HCT116 (cell line): Measurements from ENCODE around the gene FRMD8. TPM values are rescaled to one million over a fixed set of nuclear protein-coding genes. Genes with fewer than 3 reads are reported as not detected.

Source experiments
- ATAC-seq: fragments of 200-7000 bp; cut with Tn5 transposase; 2 replicates; pipeline ENCODE4 v1.9.1; 2020; ENCODE audit warnings: mild to moderate bottlenecking, moderate library complexity
- BruUV-seq: library from RNA; stranded (reverse); fragments of 400-500 nt; replicated peaks from 2 replicates; lab custom pipeline; 2021; lab: Mats Ljungman, UMichigan
- CTCF ChIA-PET: fragments of 300-600 bp; sonication (Branson Sonifier 250); formaldehyde crosslinking; loops from one replicate; lab custom pipeline; 2021; ENCODE audit warnings: antibody characterized with exemption; lab: Charles Lee
- POLR2A ChIA-PET: fragments of 300-600, 350-600 bp; sonication (Branson Sonifier 250); formaldehyde crosslinking; loops from one replicate; lab custom pipeline; 2021; ENCODE audit warnings: antibody characterized with exemption; lab: Charles Lee
- RAD21 ChIA-PET, 2 experiments: fragments of 300-600 bp; sonication (Branson Sonifier 250); formaldehyde crosslinking; loops; one replicate each; lab custom pipeline; 2023; ENCODE audit warnings: low total read pairs in 2 of 2; ENCODE audit not compliant: uncharacterized antibody in 2 of 2, unreplicated experiment in 2 of 2, low non-redundant PET in 1 of 2; lab: Charles Lee
- DNase-seq: peaks from one replicate; pipeline ENCODE4 v3.0.0-alpha.2; 2010; ENCODE audit warnings: low read depth, low spot score
- H2AFZ ChIP-seq: fragments of 200-600 bp; shearing (Covaris generic), sonication (generic); 2 replicates; pipeline ENCODE4 v1.6.1; 2017; ENCODE audit warnings: low read depth, mixed run types, mixed read lengths, antibody characterized with exemption, low read length; ENCODE audit not compliant: poor library complexity, severe bottlenecking
- H3K27ac ChIP-seq: 2 replicates; pipeline ENCODE4 v1.5.1; 2012; ENCODE audit warnings: low read depth, low read length
- H3K27me3 ChIP-seq: fragments of 200-600 bp; sonication (generic); 2 replicates; pipeline ENCODE4 v1.6.1; 2016; ENCODE audit warnings: mixed run types, low read length, mixed read lengths; ENCODE audit not compliant: insufficient read depth
- H3K36me3 ChIP-seq, 2 experiments: fragments of 200-500 bp in 1 of 2; fragments of 200-600 bp in 1 of 2; sonication (Bioruptor generic) in 1 of 2; sonication (generic) in 1 of 2; 2 replicates each; pipeline versions ENCODE4 v1.5.1 to v1.6.1; 2014 to 2016; ENCODE audit warnings: low read length in 2 of 2, inconsistent platforms in 1 of 2, mixed read lengths in 1 of 2, mixed run types in 1 of 2; ENCODE audit not compliant: insufficient read depth in 2 of 2, control insufficient read depth in 1 of 2
- H3K4me1 ChIP-seq, 2 experiments: fragments of 200-600 bp in 1 of 2; sonication (generic) in 1 of 2; 2 replicates each; pipeline versions ENCODE4 v1.5.1 to v1.6.1; 2012 to 2017; ENCODE audit warnings: low read length in 2 of 2, inconsistent platforms in 1 of 2, mild to moderate bottlenecking in 1 of 2, mixed read lengths in 1 of 2, mixed run types in 1 of 2, moderate library complexity in 1 of 2; ENCODE audit not compliant: insufficient read depth in 2 of 2, control insufficient read depth in 1 of 2
- H3K4me2 ChIP-seq: fragments of 200-600 bp; sonication (generic); 2 replicates; pipeline ENCODE4 v1.6.1; 2017; ENCODE audit warnings: mixed run types, low read length, mixed read lengths
- H3K4me3 ChIP-seq, 2 experiments: fragments of 200-600 bp in 1 of 2; sonication (generic) in 1 of 2; replicated peaks in 1 of 2; 2 replicates each; pipeline ENCODE4 v1.5.1; 2011 to 2016; ENCODE audit warnings: low read length in 2 of 2, control low read depth in 1 of 2, low read depth in 1 of 2, mild to moderate bottlenecking in 1 of 2, mixed read lengths in 1 of 2, mixed run types in 1 of 2
- H3K79me2 ChIP-seq: fragments of 200-600 bp; sonication (generic); 2 replicates; pipeline ENCODE4 v1.6.1; 2017; ENCODE audit warnings: mild to moderate bottlenecking, mixed run types, low read length, moderate library complexity, mixed read lengths; ENCODE audit not compliant: insufficient read depth
- H3K9ac ChIP-seq: fragments of 200-600 bp; sonication (generic); 2 replicates; pipeline ENCODE4 v1.6.1; 2016; ENCODE audit warnings: low read length, mixed read lengths
- H3K9me2 ChIP-seq: fragments of 200-600 bp; sonication (generic), shearing (Covaris generic); 2 replicates; pipeline ENCODE4 v1.6.1; 2017; ENCODE audit warnings: mixed run types, mild to moderate bottlenecking, moderate library complexity; ENCODE audit not compliant: insufficient read depth
- H3K9me3 ChIP-seq, 2 experiments: fragments of 200-500 bp in 1 of 2; fragments of 200-600 bp in 1 of 2; sonication (Bioruptor generic) in 1 of 2; sonication (generic) in 1 of 2; 2 replicates each; pipeline ENCODE4 v1.6.1; 2014 to 2017; ENCODE audit warnings: low read length in 2 of 2, mixed read lengths in 2 of 2, inconsistent platforms in 1 of 2, low read depth in 1 of 2, mild to moderate bottlenecking in 1 of 2, mixed run types in 1 of 2, moderate library complexity in 1 of 2; ENCODE audit not compliant: control insufficient read depth in 1 of 2, insufficient read depth in 1 of 2
- H4K20me1 ChIP-seq: fragments of 200-600 bp; sonication (generic), shearing (Covaris generic); 2 replicates; pipeline ENCODE4 v1.6.1; 2017; ENCODE audit warnings: mixed run types, mild to moderate bottlenecking, moderate library complexity; ENCODE audit not compliant: insufficient read depth
- CBX3 ChIP-seq: IDR thresholded peaks from 2 replicates; pipeline ENCODE4 v1.6.1; 2012; ENCODE audit warnings: low read depth
- ELF1 ChIP-seq: IDR thresholded peaks from 2 replicates; pipeline ENCODE4 v1.6.1; 2012; ENCODE audit warnings: low read depth, borderline replicate concordance
- EZH2 ChIP-seq: fragments of 200-600 bp; sonication (generic); IDR thresholded peaks from 2 replicates; pipeline ENCODE4 v1.6.1; 2017; ENCODE audit warnings: antibody characterized with exemption, mixed run types
- EZH2phosphoT487 ChIP-seq: fragments of 200-600 bp; IDR thresholded peaks from 2 replicates; pipeline ENCODE4 v1.6.1; 2018; ENCODE audit warnings: antibody characterized with exemption, borderline replicate concordance
- FOSL1 ChIP-seq: IDR thresholded peaks from 2 replicates; pipeline ENCODE4 v1.6.1; 2012; ENCODE audit warnings: low read depth
- POLR2A ChIP-seq: IDR thresholded peaks from 2 replicates; pipeline ENCODE4 v1.7.0; 2011; ENCODE audit warnings: borderline replicate concordance; ENCODE audit not compliant: insufficient read depth, insufficient read length; ENCODE audit errors: extremely low read depth
- POLR2AphosphoS5 ChIP-seq: IDR thresholded peaks from 2 replicates; pipeline ENCODE4 v1.6.1; 2011; ENCODE audit warnings: mild to moderate bottlenecking, low read depth, low read length, moderate library complexity
- SIN3A ChIP-seq: IDR thresholded peaks from 2 replicates; pipeline ENCODE4 v1.6.1; 2012; ENCODE audit warnings: low read depth
- SP1 ChIP-seq: IDR thresholded peaks from 2 replicates; pipeline ENCODE4 v1.6.1; 2012; ENCODE audit warnings: low read depth
- SRF ChIP-seq: IDR thresholded peaks from 2 replicates; pipeline ENCODE4 v1.6.1; 2012; ENCODE audit warnings: low read depth
- ZNF274 ChIP-seq: fragments of 200-500 bp; sonication (Bioruptor generic); IDR thresholded peaks from 2 replicates; pipeline ENCODE4 v1.6.1; 2014; ENCODE audit warnings: mild to moderate bottlenecking, low read depth, low read length, inconsistent platforms
- intact Hi-C: fragments of 100-400 bp; cut with micrococcal nuclease; formaldehyde crosslinking; loops from 2 replicates; pipeline ENCODE4 v1.10.0; 2022
- total RNA-seq: library from RNA; stranded (reverse); gene quantifications from one replicate; pipeline ENCODE4 v1.2.1, GENCODE V29; 2021; ENCODE audit not compliant: unreplicated experiment
- TF ChIP-seq, protein P1 (sequence below): IDR thresholded peaks from 2 replicates; pipeline ENCODE4 v1.6.1; 2012
- TF ChIP-seq, protein P2 (sequence below), 3 experiments: fragments of 200-600 bp in 1 of 3; sonication (generic) in 1 of 3; IDR thresholded peaks in 2 of 3; conservative IDR thresholded peaks in 1 of 3; 2 replicates each; pipeline ENCODE4 v1.5.1; 2012 to 2017; ENCODE audit warnings: low read depth in 2 of 3, low read length in 2 of 3, antibody characterized with exemption in 1 of 3, borderline replicate concordance in 1 of 3, control low read depth in 1 of 3, mild to moderate bottlenecking in 1 of 3, mixed read lengths in 1 of 3, mixed run types in 1 of 3, moderate library complexity in 1 of 3; ENCODE audit not compliant: insufficient read depth in 1 of 3
- TF ChIP-seq, protein P3 (sequence below): IDR thresholded peaks from 2 replicates; pipeline ENCODE4 v1.6.1; 2011; ENCODE audit warnings: mild to moderate bottlenecking, low read length, moderate library complexity; ENCODE audit not compliant: insufficient replicate concordance; ENCODE audit errors: extremely low read depth

FRMD8 gene
- total RNA-seq, 1 experiment from 2014 or later: 35.8 TPM

DNA sequence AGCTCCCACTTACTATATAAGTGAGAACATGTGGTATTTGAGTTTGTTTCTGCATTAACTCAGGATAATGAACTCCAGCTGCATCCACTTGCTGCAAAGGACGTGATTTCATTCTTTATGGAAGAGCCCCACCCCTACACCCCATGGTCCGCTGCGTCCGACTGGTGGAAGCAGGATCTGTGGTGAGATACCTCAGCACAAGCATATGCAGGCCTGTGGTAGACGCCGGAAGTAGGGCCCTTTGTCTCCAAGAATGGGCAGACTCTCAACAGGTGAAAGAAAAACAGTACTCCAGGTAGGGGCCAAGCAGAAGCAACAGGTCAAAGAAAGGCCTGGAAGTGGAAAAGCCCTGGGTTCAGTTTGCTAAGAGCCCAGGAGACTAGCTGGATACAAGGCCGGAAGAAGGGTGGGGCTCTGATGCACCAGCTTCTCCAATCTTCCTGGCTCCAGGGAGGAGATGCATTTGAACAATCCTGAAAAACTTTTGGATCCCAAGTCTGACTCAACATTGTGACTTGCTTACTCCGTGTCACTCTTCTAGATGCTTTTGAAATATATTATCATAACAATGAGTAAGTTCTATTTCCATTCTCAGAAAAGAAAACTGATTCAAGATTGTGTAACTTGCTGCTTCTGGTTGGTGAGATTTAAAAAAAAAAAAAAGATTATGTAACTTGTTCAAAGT, 66.5 kb downstream of the FRMD8 start:
- TF ChIP-seq FOSL1: 0 out of 2 replicates have a peak, but pooled peaks have one; percentile 25
- TF ChIP-seq, protein P1, sequence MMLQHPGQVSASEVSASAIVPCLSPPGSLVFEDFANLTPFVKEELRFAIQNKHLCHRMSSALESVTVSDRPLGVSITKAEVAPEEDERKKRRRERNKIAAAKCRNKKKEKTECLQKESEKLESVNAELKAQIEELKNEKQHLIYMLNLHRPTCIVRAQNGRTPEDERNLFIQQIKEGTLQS: no peak
- H3K4me3 ChIP-seq: no peak overlapping the region
- DNase-seq (no peak), ATAC-seq (no peak)
- no peaks in the 10 kb centered on the region for H4K20me1 ChIP-seq
- peak overlapping the region; percentile 97 for H3K4me2 ChIP-seq
- H3K36me3 ChIP-seq: no peaks in the 10 kb centered on the region
- intact Hi-C loops: no loop called here
- H3K9me3 ChIP-seq: no peaks in the 10 kb centered on the region
- peaks cover 42 to 61% of the 10 kb centered on the region in 2 experiments for H3K4me1 ChIP-seq
- POLR2A ChIA-PET: interaction anchor here (4.3 kb wide), 1 partner anchor 45 kb away, joined by 33 read pairs; the partner anchor contains the start of gene MALAT1
- no peaks in the 10 kb centered on the region for H3K27me3 ChIP-seq
- H2AFZ ChIP-seq: no peak overlapping the region
- H3K79me2 ChIP-seq: peaks cover 14% of the 10 kb centered on the region
- BruUV-seq: no TSS peak
- CTCF ChIA-PET: interaction anchor here (0.7 kb wide), 1 partner anchor 124 kb away, joined by 3 read pairs; no protein-coding TSS in a partner anchor
- H3K27ac ChIP-seq: peak overlapping the region; percentile 15; the same call in 1 of the 2 replicates
- no peak overlapping the region for H3K9ac ChIP-seq
- no peaks in the 10 kb centered on the region for H3K9me2 ChIP-seq
- RAD21 ChIA-PET: no interaction called here

DNA sequence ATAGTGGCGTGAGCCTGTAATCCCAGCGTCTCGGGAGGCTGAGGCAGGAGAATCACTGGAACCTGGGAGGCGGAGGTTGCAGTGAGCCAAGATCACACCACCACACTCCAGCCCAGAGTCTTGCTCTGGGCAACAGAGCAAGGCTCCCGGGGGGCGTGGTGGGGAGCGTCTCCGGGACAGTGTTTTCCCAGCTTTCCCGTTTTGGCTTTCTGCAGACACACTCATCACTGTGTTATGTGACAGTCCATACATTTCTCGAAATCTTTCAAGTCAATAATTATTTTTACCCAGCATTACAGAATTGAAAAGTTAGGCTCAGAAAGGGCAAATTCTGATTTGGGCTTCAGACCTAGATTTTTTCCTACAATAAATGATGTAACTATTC, 67.9 kb downstream of the FRMD8 start:
- ChIA-PET CTCF (no interaction called here), RAD21 (no interaction called here), POLR2A (interaction anchor here (0.8 to 4.3 kb wide), 4 partner anchors 17 to 48 kb away, joined by 3 to 33 read pairs (median 6); partner anchors contain the start of gene MALAT1)
- DNase-seq (no peak), ATAC-seq (peak; percentile 32)
- peak overlapping the region; percentile 94 for H3K27ac ChIP-seq
- intact Hi-C loops: no loop called here
- BruUV-seq: no TSS peak
- H4K20me1 ChIP-seq: no peaks in the 10 kb centered on the region
- no peaks in the 10 kb centered on the region for H3K9me2 ChIP-seq
- H3K27me3 ChIP-seq: no peaks in the 10 kb centered on the region
- peak overlapping the region; percentile 73 to 76 for H3K4me3 ChIP-seq
- no peaks in the 10 kb centered on the region for H3K9me3 ChIP-seq
- H3K36me3 ChIP-seq: no peaks in the 10 kb centered on the region
- peak overlapping the region; percentile 97 for H3K4me2 ChIP-seq
- H2AFZ ChIP-seq: no peak overlapping the region
- H3K9ac ChIP-seq: peak overlapping the region; percentile 81
- H3K4me1 ChIP-seq: peaks cover 40 to 51% of the 10 kb centered on the region in 2 experiments
- peaks cover 14% of the 10 kb centered on the region for H3K79me2 ChIP-seq
- no peak for TF ChIP-seq FOSL1
- TF ChIP-seq EZH2phosphoT487: no peak
- TF ChIP-seq SP1: no peak
- TF ChIP-seq POLR2A: no peak
- TF ChIP-seq, protein P2, sequence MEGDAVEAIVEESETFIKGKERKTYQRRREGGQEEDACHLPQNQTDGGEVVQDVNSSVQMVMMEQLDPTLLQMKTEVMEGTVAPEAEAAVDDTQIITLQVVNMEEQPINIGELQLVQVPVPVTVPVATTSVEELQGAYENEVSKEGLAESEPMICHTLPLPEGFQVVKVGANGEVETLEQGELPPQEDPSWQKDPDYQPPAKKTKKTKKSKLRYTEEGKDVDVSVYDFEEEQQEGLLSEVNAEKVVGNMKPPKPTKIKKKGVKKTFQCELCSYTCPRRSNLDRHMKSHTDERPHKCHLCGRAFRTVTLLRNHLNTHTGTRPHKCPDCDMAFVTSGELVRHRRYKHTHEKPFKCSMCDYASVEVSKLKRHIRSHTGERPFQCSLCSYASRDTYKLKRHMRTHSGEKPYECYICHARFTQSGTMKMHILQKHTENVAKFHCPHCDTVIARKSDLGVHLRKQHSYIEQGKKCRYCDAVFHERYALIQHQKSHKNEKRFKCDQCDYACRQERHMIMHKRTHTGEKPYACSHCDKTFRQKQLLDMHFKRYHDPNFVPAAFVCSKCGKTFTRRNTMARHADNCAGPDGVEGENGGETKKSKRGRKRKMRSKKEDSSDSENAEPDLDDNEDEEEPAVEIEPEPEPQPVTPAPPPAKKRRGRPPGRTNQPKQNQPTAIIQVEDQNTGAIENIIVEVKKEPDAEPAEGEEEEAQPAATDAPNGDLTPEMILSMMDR (IDR thresholded peaks at IDR 0.05 in 2 of 3, conservative IDR thresholded peaks at IDR 0.05 in 1 of 3; ENCODE audit: borderline replicate concordance in 1 of 3, insufficient read depth in 1 of 3, low read depth in 2 of 3, low read length in 2 of 3): no peak
- no peak for TF ChIP-seq SIN3A
- no peak; the same call in 1 of the 2 replicates for TF ChIP-seq POLR2AphosphoS5
- TF ChIP-seq SRF: no peak
- no peak for TF ChIP-seq CBX3
- TF ChIP-seq ZNF274: no peak
- TF ChIP-seq, protein P3, sequence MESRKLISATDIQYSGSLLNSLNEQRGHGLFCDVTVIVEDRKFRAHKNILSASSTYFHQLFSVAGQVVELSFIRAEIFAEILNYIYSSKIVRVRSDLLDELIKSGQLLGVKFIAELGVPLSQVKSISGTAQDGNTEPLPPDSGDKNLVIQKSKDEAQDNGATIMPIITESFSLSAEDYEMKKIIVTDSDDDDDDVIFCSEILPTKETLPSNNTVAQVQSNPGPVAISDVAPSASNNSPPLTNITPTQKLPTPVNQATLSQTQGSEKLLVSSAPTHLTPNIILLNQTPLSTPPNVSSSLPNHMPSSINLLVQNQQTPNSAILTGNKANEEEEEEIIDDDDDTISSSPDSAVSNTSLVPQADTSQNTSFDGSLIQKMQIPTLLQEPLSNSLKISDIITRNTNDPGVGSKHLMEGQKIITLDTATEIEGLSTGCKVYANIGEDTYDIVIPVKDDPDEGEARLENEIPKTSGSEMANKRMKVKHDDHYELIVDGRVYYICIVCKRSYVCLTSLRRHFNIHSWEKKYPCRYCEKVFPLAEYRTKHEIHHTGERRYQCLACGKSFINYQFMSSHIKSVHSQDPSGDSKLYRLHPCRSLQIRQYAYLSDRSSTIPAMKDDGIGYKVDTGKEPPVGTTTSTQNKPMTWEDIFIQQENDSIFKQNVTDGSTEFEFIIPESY: no peak
- no peak for TF ChIP-seq ELF1
- TF ChIP-seq, protein P1: no peak
- TF ChIP-seq EZH2: no peak
